NCI-H1105 treated with DMSO at 0.1 percent for 48 hours (cell line): Measurements from ENCODE around the gene MMP27.

ENCODE experiments used
- DNase-seq: peaks from one replicate; lab custom pipeline; 2025; lab: John Stamatoyannopoulos, UW

The MMP27 gene

DNA sequence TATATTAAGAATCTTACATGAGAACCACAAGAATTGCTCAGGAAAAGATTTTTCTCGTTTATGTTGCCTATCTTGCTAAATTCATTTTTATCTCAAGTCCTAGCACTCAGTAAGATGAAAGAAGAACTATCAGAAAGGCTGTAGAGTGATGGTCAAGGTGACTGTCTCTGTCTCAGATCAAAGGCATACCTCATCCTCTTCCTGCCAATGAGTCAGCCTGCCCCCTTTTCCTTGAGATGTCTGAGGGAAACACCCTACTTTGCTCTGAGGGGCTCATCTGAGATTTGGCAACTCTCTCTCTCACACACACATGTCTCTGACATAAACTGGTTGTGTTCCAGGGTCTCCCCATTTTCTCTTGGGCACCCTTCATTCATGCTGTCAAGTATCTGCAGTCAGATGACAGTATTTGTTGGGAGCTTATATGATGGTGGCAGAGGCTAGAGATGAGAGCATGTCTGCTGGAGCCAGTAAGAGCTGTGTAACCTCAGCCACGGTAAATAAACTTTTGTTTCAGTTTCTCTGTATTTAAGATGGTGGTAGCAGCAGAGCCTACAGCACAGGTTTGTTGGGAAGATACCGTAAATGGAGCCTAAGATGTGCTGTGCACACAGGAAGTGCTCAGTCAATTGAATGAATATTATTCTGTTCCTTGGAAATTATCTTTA, 1.6 kb downstream of the MMP27 start:
- no peak for DNase-seq

DNA sequence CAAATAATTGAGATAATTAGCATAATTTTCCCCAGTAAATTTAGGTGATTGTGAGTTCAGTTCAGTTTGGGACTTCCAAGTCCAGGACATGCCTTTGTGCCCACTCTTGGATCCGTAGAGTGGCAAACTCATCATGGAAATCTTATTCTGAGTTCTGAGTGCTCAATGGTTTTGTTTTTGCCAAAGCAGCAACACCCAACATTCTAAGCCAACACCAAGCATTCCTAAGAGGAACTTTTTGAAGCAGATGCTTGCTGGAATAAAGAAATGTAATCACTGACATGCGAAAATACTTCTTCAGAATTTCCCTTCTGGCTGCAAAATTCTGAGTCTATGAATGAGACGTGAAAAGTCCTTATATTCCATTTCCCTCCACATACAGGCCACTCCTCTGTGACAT, 10.4 kb downstream of the MMP27 start:
- no peak for DNase-seq

GRCh38 chr11:102685754-102686153, 19.8 kb downstream of the MMP27 start:
- DNase-seq, result no peak

- no peak for DNase-seq
Measured at GRCh38 chr11:102685338-102685737, 20.2 kb downstream of the MMP27 start.

DNA sequence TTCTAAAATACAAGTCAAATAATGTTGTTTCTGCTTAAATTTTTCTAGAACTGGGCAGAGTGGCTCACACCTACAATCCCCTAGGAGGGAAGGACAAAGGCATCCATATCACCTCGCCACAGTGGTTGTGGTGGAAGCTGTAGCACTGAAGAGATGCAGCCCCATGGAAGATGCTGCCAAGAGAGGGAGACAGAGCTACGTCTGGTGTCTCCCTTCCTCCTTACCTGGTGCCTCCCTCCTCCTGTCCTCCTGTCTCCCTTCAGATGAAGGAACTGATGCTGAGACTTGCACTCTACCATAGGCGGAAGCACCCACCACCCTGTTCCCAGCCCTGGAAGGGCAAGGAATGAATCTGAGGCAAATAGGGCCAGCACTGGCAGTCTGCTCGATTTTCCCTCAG, 22.3 kb downstream of the MMP27 start:
- DNase-seq, result no peak

- DNase-seq, result no peak
Measured at GRCh38 chr11:102680945-102681344, 24.6 kb downstream of the MMP27 start.

DNA sequence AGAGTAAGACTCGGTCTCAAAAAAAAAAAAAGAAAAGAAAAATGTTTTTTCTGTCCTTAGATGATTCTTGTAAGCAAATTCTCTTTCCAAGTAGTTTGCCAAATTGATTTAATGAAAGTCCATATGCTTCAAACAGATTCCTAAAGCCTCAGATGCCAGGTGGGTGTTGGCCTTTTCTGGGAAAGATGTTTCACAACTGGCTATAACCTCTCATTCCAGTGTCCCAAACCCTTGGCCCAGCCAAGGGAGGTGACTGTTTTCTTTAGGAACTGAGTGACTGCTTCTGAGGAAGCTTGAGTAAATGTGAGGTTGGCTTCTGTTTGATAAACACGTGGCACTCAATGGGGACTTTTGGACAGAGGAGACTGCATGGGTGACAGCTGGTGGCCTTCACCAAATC, 27.5 kb downstream of the MMP27 start:
- no peak for DNase-seq

DNA sequence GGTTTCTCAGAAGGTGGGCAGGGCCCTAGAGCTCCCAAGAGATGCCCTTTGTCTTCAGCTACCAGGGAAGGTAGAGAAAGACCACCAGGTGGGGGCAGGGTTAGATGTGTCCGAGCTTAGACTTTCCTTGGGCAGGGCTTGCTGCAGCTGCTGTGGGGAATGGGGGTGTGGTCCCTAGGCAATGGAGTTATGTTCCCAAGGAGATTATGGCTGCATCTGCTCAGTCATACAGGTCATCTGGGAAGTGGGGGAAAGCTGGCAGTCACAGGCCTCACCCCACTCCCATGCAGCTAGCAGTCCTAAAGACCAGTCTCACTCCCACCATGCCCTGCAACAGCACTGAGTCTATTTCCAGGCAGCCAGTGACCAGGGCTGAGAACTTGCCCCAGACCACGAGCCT, 29.5 kb downstream of the MMP27 start:
- DNase-seq, result no peak

DNA sequence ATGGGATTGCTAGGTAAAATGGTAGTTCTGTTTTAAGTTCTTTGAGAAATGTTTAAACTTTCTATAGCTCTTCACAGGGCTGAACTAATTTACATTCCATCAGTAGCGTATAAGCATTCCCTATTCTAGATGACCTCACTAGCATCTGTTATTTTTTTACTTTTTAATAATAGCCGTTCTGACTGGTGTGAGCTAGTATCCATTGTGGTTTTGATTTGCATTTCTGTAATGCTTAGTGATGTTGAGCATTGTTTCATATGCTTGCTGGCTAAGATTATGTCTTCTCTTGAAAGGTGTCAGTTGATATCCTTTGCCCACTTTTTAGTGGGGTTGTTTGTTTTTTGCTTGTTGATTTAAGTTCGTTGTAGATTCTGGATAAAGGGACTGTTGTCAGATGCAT, 35.9 kb downstream of the MMP27 start:
- DNase-seq, result no peak

DNA sequence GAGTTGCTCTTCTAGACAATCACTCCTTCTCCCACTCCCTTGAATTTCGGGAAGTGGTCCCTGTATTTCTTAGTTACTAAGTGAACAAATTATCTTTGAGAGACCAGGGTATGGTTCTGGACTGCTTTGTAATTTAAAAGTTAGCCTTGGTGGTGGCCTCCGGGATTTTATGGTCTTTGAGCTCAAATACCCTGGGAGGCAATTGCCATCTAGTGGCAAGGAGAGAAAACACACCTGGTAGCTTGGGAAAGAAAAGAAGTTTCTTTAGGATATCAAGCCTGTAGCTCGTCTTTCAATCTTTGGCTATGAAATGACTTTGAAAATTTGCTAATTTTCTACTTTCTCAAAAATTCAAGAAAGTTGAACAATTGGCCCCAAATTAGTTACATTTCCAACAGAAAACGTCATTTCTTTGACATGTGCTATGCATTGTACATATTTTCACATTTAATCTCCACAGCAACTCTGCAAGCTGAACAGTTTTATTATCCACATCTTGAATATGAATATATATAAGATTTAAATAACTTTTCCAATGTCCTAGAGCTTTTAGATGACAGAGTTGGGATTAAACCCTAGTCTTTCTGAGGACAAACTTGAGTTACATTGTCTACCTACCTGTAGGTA, 39.1 kb downstream of the MMP27 start:
- peak; percentile 38 for DNase-seq

DNA sequence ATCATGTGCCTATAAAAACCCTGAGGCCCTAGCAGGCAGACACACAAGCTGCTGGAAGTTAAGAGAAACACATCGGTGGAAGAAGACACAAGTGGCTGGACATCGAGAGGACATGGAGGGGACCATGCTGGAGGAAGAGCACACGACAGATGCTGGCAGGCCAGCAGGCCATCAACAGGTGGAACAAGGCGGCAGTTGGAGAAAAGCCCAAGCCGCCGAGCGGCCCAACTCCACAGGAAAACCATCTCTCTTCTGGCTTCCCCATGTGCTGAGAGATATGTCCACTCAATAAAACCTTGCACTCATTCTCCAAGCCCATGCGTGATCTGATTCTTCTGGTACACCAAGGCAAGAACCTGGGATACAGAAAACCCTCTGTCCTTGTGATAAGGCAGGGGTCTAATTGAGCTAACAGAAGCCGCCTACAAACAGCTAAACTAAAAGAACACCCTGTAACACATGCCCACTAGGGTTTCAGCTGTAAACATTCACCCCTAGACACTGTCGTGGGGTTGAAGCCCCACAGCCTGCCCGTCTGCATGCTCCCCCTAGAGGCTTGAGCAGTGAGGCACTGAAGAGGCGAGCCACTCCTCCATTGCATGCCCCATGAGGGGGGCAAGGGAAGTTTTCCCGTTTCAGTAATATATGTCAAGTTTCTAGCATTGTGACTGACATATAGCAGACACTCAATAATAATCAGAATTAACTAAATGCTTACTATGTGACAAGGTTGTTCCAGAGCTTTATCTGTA, 41.4 kb downstream of the MMP27 start:
- no peak for DNase-seq

GRCh38 chr11:102662607-102663006, 43.0 kb downstream of the MMP27 start:
- no peak for DNase-seq

DNA sequence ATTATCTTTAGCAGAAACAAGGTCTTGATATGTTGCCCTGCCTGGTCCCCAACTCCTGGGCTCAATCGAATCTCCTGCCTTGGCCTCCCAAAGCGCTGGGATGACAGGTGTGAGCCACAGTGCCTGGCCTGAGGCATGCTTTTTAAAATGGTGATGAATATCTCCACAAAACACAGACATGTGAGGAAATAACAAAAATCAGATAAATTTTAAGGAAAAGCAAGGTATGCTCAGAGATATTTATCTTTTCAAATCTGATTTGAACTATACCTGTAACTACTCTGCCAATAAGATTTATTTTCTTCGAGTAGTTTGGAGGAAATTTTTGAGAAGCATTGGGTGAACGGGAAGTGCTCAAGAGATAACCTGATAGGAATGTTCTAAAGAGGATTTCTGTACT, 44.5 kb downstream of the MMP27 start:
- DNase-seq, result no peak

DNA sequence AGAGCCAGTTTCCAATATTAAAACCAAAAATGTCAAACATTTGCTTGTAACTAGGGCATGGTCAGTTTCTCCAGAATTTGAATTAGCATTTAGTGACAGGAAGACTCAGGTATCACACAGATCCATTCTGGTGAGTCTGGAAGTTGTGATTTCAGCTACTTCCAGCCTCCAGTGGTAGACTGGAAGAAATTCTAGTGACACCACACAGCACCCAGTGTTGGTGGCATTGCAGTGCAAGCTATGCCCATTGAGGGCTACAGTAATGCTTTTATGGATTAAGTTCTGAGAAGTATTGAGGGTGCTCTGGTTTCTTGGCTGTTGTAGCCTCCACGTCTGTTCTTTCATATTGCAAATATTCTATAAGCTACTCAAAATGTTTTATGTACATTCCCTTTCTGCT, 49.0 kb downstream of the MMP27 start:
- DNase-seq, result no peak

- no peak for DNase-seq
Measured at GRCh38 chr11:102655547-102655946, 50.0 kb downstream of the MMP27 start.

GRCh38 chr11:102654761-102655160, 50.8 kb downstream of the MMP27 start:
- DNase-seq, result no peak

DNA sequence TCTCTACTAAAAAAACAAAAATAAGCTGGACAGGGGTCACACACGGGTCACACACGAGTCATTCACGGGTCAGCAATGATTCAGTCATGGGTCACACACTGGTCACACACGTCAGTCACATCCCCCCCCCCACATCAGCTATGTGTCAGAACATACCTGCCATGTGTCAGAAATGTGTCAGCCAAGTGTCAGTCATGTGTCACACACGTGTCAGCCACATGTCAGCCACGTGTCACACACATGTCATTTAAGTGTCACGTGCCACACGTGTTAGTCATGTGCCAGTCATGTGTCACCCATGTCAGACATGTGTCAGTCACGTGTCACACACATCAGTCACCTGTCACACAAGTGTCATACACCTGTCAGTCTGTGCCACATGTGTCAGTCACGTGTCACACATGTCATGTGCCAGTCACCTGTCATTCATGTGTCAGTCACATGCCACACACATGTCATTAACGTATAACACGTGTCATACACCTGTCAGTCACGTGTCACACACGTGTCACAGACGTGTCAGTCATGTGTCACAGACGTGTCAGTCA, 51.8 kb downstream of the MMP27 start:
- no peak for DNase-seq

GRCh38 chr11:102647430-102647829, 58.1 kb downstream of the MMP27 start:
- no peak for DNase-seq

GRCh38 chr11:102643941-102644340, 61.6 kb downstream of the MMP27 start:
- no peak for DNase-seq
